B cell (primary cell): ENCODE data around the gene RREB1.

Source experiments
- CTCF ChIP-seq: fragments of 200-600 bp; IDR thresholded peaks from one replicate; pipeline ENCODE4 v1.8.0; 2022; ENCODE audit warnings: antibody characterized with exemption, mild to moderate bottlenecking
- EZH2 ChIP-seq: IDR thresholded peaks from 2 replicates; pipeline ENCODE4 v1.6.1; 2012; ENCODE audit warnings: borderline replicate concordance, low read depth, mild to moderate bottlenecking, moderate library complexity, low read length; ENCODE audit not compliant: insufficient read depth, poor library complexity, severe bottlenecking

DNA sequence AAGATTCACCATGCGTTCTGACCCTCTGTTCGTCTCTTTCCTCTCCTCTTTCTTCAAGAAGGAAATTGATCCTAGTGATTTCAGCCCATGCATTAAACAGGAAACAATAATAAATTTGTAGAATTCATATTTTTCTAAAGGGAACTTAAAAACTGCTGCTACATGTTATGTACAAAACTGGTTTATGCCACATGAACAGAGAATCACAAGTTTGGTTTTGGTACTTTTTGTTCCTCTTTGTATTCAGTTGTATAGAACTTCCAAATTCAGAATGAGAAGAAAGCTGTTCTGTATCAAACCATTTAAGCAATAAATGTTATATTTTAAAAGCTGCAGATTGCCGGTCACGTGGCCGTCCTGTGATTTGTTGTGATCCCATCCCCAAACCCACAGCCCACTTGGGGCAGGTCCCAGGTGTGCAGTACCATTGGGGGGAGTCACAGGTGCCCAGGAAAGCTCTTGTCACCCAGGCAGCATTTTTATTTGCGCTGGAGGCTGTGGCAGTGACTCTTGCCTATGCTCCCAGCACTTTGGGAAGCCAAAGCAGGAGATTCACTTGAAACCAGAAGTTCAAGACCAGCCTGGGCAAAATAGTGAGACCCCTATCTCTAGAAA lies 144.0 kb downstream of the RREB1 start:
- TF ChIP-seq CTCF: no peak
- no peak for TF ChIP-seq EZH2
